ENCODE results near the gene ANGPTL1. TPM values are rescaled to one million over a fixed set of nuclear protein-coding genes. Genes with fewer than 3 reads are reported as not detected.

The ANGPTL1 gene
- total and polyA plus RNA-seq, 2 of the 8 experiments (the other 6 are each of a cell fraction or from before 2014, with no cell fraction given): not detected

GRCh38 chr1:178912597-178912996 is 41.7 kb upstream of the ANGPTL1 start (continued):
- no peak for TF ChIP-seq ATF3 (IDR thresholded peaks at IDR 0.05; ENCODE audit: insufficient read depth, low read depth, low read length)
- TF ChIP-seq POLR2AphosphoS5 (IDR thresholded peaks at IDR 0.05; ENCODE audit: low read depth, low read length): no peak
- no peak for TF ChIP-seq HDAC2 (IDR thresholded peaks at IDR 0.05; ENCODE audit: borderline replicate concordance in 1 of 2, low read depth in 2 of 2, low read length in 2 of 2)
- no peak for TF ChIP-seq CTBP2 (IDR thresholded peaks at IDR 0.05; ENCODE audit: borderline replicate concordance, insufficient read depth, insufficient read length, low read length)
- TF ChIP-seq, protein P1, sequence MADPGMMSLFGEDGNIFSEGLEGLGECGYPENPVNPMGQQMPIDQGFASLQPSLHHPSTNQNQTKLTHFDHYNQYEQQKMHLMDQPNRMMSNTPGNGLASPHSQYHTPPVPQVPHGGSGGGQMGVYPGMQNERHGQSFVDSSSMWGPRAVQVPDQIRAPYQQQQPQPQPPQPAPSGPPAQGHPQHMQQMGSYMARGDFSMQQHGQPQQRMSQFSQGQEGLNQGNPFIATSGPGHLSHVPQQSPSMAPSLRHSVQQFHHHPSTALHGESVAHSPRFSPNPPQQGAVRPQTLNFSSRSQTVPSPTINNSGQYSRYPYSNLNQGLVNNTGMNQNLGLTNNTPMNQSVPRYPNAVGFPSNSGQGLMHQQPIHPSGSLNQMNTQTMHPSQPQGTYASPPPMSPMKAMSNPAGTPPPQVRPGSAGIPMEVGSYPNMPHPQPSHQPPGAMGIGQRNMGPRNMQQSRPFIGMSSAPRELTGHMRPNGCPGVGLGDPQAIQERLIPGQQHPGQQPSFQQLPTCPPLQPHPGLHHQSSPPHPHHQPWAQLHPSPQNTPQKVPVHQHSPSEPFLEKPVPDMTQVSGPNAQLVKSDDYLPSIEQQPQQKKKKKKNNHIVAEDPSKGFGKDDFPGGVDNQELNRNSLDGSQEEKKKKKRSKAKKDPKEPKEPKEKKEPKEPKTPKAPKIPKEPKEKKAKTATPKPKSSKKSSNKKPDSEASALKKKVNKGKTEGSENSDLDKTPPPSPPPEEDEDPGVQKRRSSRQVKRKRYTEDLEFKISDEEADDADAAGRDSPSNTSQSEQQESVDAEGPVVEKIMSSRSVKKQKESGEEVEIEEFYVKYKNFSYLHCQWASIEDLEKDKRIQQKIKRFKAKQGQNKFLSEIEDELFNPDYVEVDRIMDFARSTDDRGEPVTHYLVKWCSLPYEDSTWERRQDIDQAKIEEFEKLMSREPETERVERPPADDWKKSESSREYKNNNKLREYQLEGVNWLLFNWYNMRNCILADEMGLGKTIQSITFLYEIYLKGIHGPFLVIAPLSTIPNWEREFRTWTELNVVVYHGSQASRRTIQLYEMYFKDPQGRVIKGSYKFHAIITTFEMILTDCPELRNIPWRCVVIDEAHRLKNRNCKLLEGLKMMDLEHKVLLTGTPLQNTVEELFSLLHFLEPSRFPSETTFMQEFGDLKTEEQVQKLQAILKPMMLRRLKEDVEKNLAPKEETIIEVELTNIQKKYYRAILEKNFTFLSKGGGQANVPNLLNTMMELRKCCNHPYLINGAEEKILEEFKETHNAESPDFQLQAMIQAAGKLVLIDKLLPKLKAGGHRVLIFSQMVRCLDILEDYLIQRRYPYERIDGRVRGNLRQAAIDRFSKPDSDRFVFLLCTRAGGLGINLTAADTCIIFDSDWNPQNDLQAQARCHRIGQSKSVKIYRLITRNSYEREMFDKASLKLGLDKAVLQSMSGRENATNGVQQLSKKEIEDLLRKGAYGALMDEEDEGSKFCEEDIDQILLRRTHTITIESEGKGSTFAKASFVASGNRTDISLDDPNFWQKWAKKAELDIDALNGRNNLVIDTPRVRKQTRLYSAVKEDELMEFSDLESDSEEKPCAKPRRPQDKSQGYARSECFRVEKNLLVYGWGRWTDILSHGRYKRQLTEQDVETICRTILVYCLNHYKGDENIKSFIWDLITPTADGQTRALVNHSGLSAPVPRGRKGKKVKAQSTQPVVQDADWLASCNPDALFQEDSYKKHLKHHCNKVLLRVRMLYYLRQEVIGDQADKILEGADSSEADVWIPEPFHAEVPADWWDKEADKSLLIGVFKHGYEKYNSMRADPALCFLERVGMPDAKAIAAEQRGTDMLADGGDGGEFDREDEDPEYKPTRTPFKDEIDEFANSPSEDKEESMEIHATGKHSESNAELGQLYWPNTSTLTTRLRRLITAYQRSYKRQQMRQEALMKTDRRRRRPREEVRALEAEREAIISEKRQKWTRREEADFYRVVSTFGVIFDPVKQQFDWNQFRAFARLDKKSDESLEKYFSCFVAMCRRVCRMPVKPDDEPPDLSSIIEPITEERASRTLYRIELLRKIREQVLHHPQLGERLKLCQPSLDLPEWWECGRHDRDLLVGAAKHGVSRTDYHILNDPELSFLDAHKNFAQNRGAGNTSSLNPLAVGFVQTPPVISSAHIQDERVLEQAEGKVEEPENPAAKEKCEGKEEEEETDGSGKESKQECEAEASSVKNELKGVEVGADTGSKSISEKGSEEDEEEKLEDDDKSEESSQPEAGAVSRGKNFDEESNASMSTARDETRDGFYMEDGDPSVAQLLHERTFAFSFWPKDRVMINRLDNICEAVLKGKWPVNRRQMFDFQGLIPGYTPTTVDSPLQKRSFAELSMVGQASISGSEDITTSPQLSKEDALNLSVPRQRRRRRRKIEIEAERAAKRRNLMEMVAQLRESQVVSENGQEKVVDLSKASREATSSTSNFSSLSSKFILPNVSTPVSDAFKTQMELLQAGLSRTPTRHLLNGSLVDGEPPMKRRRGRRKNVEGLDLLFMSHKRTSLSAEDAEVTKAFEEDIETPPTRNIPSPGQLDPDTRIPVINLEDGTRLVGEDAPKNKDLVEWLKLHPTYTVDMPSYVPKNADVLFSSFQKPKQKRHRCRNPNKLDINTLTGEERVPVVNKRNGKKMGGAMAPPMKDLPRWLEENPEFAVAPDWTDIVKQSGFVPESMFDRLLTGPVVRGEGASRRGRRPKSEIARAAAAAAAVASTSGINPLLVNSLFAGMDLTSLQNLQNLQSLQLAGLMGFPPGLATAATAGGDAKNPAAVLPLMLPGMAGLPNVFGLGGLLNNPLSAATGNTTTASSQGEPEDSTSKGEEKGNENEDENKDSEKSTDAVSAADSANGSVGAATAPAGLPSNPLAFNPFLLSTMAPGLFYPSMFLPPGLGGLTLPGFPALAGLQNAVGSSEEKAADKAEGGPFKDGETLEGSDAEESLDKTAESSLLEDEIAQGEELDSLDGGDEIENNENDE (IDR thresholded peaks at IDR 0.05; ENCODE audit: insufficient replicate concordance, low read length): no peak
- no peak for TF ChIP-seq EP300 (IDR thresholded peaks at IDR 0.05; ENCODE audit: borderline replicate concordance in 1 of 2, low read depth in 2 of 2, low read length in 2 of 2)

All from H1 (cell line).